Measurements from ENCODE around the gene EHMT1. TPM values are rescaled to one million over a fixed set of nuclear protein-coding genes. Genes with fewer than 3 reads are reported as not detected.

The EHMT1 gene
- total RNA-seq, 2 experiments from 2014 or later: 145 to 295 TPM

- H4K20me1 ChIP-seq (ENCODE audit: insufficient read depth, low read length): no peaks in the 10 kb centered on the region
- TF ChIP-seq CTCF (conservative IDR thresholded peaks at IDR 0.05; ENCODE audit: low read length) (peak; percentile 96), EZH2phosphoT487 (IDR thresholded peaks at IDR 0.05; ENCODE audit: borderline replicate concordance, low read depth, low read length) (no peak)
- H3K79me2 ChIP-seq (ENCODE audit: insufficient read depth, low read depth, low read length): peaks cover 89% of the 10 kb centered on the region
- peak; percentile 95 for DNase-seq (ENCODE audit: low spot score)
- peak overlapping the region; percentile 95 for H3K27ac ChIP-seq (ENCODE audit: low read depth, low read length, poor library complexity, severe bottlenecking)
- H3K4me3 ChIP-seq (ENCODE audit: low read depth, low read length, poor library complexity, severe bottlenecking): peak overlapping the region; percentile 48
- POLR2A ChIA-PET: interaction anchor here (0.9 to 2.6 kb wide), 2 partner anchors 8 to 97 kb away, joined by 3 to 10 read pairs; no protein-coding TSS in a partner anchor
- no peaks in the 10 kb centered on the region for H3K9me2 ChIP-seq (ENCODE audit: insufficient read depth, low read length)
- CTCF ChIA-PET (ENCODE audit: unreplicated experiment): interaction anchor here (0.6 to 0.8 kb wide), 3 partner anchors 8 to 73 kb away, joined by 3 to 5 read pairs (median 4); no protein-coding TSS in a partner anchor
- H2AFZ ChIP-seq (ENCODE audit: low read length): no peak overlapping the region
- H3K36me3 ChIP-seq (ENCODE audit: insufficient read depth, low read length): peaks cover 31% of the 10 kb centered on the region
- no peaks in the 10 kb centered on the region for H3K9me3 ChIP-seq (ENCODE audit: low read length)
- peaks cover 94% of the 10 kb centered on the region for H3K4me1 ChIP-seq (ENCODE audit: insufficient read depth, low read length, poor library complexity, severe bottlenecking)
- H3K4me2 ChIP-seq (ENCODE audit: low read length): peak overlapping the region; percentile 81
- intact Hi-C loops (cut with micrococcal nuclease; ENCODE audit: unreplicated experiment): loop anchor here (1.0 to 10.0 kb wide), 4 partner anchors 22 to 102 kb away; partner anchors contain the start of gene DPH7
- BruUV-seq (replicated peaks): TSS peak; percentile 12
These were observed 54.3 kb downstream of the EHMT1 start for GRCh38 chr9:137672907-137673791.

- no peak for DNase-seq (ENCODE audit: low spot score)
- Histone ChIP-seq H4K20me1 (ENCODE audit: insufficient read depth, low read length) (no peaks in the 10 kb centered on the region), H3K4me1 (ENCODE audit: insufficient read depth, low read length, poor library complexity, severe bottlenecking) (peaks cover 94% of the 10 kb centered on the region), H2AFZ (ENCODE audit: low read length) (no peak overlapping the region), H3K27ac (ENCODE audit: low read depth, low read length, poor library complexity, severe bottlenecking) (peak overlapping the region; percentile 95), H3K9me2 (ENCODE audit: insufficient read depth, low read length) (no peaks in the 10 kb centered on the region), H3K9me3 (ENCODE audit: low read length) (no peaks in the 10 kb centered on the region), H3K4me2 (ENCODE audit: low read length) (peak overlapping the region; percentile 81), H3K4me3 (ENCODE audit: low read depth, low read length, poor library complexity, severe bottlenecking) (peak overlapping the region; percentile 48), H3K36me3 (ENCODE audit: insufficient read depth, low read length) (peaks cover 30% of the 10 kb centered on the region), H3K79me2 (ENCODE audit: insufficient read depth, low read depth, low read length) (peaks cover 88% of the 10 kb centered on the region)
- ChIA-PET CTCF (ENCODE audit: unreplicated experiment) (interaction anchor here (1.3 kb wide), 1 partner anchor 9 kb away, joined by 3 read pairs; no protein-coding TSS in a partner anchor), POLR2A (interaction anchor here (2.6 kb wide), 1 partner anchor 9 kb away, joined by 10 read pairs; no protein-coding TSS in a partner anchor)
- TF ChIP-seq EZH2phosphoT487 (IDR thresholded peaks at IDR 0.05; ENCODE audit: borderline replicate concordance, low read depth, low read length): no peak
- TF ChIP-seq CTCF (conservative IDR thresholded peaks at IDR 0.05; ENCODE audit: low read length): no peak
- BruUV-seq (replicated peaks): no TSS peak
- intact Hi-C loops (cut with micrococcal nuclease; ENCODE audit: unreplicated experiment): loop anchor here (1.0 to 10.0 kb wide), 4 partner anchors 21 to 101 kb away; partner anchors contain the start of gene DPH7
These were observed 55.1 kb downstream of the EHMT1 start for GRCh38 chr9:137673886-137674285.
